ENCODE data around the gene DCAF4L1.

DNA sequence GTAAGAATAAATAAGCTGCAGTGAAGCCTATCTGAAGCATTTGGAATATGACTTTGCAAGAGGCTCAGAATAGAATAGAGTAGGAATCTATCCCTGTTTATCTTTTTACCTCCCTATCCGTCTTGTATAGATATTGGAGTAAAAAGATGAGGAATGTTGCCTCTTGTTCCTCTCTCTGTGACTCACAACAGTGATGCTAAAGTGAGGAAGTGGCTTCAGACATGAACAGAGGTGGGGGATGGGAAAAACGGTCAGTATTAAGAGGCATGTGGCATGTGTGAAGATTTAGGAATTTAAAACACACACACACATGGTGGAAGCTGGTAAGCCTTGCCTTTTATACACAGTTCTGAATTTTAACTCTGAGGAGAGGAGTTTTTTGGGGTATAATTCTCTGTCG lies 3.8 kb upstream of the DCAF4L1 start:
- TF ChIP-seq, protein P1, sequence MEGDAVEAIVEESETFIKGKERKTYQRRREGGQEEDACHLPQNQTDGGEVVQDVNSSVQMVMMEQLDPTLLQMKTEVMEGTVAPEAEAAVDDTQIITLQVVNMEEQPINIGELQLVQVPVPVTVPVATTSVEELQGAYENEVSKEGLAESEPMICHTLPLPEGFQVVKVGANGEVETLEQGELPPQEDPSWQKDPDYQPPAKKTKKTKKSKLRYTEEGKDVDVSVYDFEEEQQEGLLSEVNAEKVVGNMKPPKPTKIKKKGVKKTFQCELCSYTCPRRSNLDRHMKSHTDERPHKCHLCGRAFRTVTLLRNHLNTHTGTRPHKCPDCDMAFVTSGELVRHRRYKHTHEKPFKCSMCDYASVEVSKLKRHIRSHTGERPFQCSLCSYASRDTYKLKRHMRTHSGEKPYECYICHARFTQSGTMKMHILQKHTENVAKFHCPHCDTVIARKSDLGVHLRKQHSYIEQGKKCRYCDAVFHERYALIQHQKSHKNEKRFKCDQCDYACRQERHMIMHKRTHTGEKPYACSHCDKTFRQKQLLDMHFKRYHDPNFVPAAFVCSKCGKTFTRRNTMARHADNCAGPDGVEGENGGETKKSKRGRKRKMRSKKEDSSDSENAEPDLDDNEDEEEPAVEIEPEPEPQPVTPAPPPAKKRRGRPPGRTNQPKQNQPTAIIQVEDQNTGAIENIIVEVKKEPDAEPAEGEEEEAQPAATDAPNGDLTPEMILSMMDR (conservative IDR thresholded peaks at IDR 0.05; ENCODE audit: low read depth, low read length), result no peak
- TF ChIP-seq EZH2 (IDR thresholded peaks at IDR 0.05; ENCODE audit: borderline replicate concordance, low read depth, low read length, poor library complexity, severe bottlenecking), result no peak

All from A673 (cell line).